Bronchial epithelial cell (primary cell): ENCODE results near the gene MYMK. TPM values are rescaled to one million over a fixed set of nuclear protein-coding genes. Genes with fewer than 3 reads are reported as not detected.

Experiments used
- DNase-seq: peaks from one replicate; pipeline ENCODE4 v3.0.0-alpha.2; 2010; ENCODE audit warnings: low read depth
- FAIRE-seq: peaks from 2 replicates; lab custom pipeline; 2011; peaks lifted over from hg19 to GRCh38; lab: Jason Lieb, UNC
- H3K27me3 ChIP-seq: 2 replicates; pipeline ENCODE4 v1.5.1; 2011; ENCODE audit warnings: low read length; ENCODE audit not compliant: control insufficient read depth, insufficient read depth
- H3K36me3 ChIP-seq: 2 replicates; pipeline ENCODE4 v1.5.1; 2011; ENCODE audit warnings: low read length; ENCODE audit not compliant: control insufficient read depth, insufficient read depth
- H3K4me3 ChIP-seq: 2 replicates; pipeline ENCODE4 v1.5.1; 2011; ENCODE audit warnings: mild to moderate bottlenecking, low read depth, low read length, control low read depth
- CTCF ChIP-seq: IDR thresholded peaks from 2 replicates; pipeline ENCODE4 v1.5.1; 2011; ENCODE audit warnings: mild to moderate bottlenecking, moderate library complexity, low read length, control low read depth, inconsistent platforms; ENCODE audit not compliant: insufficient read depth, severe bottlenecking
- total RNA-seq: library from RNA; depleted of rRNA; stranded (reverse); fragments of >200 nt; gene quantifications from 2 replicates; pipeline ENCODE4 v1.2.1, GENCODE V29; 2014

MYMK gene
- total RNA-seq, 1 donor from 2014 or later = not detected

GRCh38 chr9:133492061-133493021 is 32.4 kb downstream of the MYMK start:
- Histone ChIP-seq H3K36me3 (no peaks in the 10 kb centered on the region), H3K27me3 (no peaks in the 10 kb centered on the region), H3K4me3 (no peak overlapping the region)
- DNase-seq = peak; percentile 15
- no peak for FAIRE-seq
- TF ChIP-seq CTCF = no peak

- Histone ChIP-seq H3K4me3 (no peak overlapping the region), H3K27me3 (no peaks in the 10 kb centered on the region), H3K36me3 (no peaks in the 10 kb centered on the region)
- TF ChIP-seq CTCF = no peak
- DNase-seq (no peak), FAIRE-seq (no peak)
Observed at GRCh38 chr9:133491656-133491925, 33.2 kb downstream of the MYMK start.

- Histone ChIP-seq H3K4me3 (no peak overlapping the region), H3K36me3 (no peaks in the 10 kb centered on the region), H3K27me3 (no peaks in the 10 kb centered on the region)
- TF ChIP-seq CTCF = no peak
- DNase-seq (no peak), FAIRE-seq (no peak)
Observed at GRCh38 chr9:133490865-133491655, 33.7 kb downstream of the MYMK start.

- no peak for DNase-seq
- Histone ChIP-seq H3K36me3 (no peaks in the 10 kb centered on the region), H3K4me3 (no peak overlapping the region), H3K27me3 (no peaks in the 10 kb centered on the region)
- no peak for TF ChIP-seq CTCF
- FAIRE-seq = no peak
Observed at GRCh38 chr9:133490201-133490681, 34.5 kb downstream of the MYMK start.

GRCh38 chr9:133489253-133490190 is 35.2 kb downstream of the MYMK start:
- DNase-seq = no peak
- no peak for FAIRE-seq
- Histone ChIP-seq H3K36me3 (no peaks in the 10 kb centered on the region), H3K27me3 (no peaks in the 10 kb centered on the region), H3K4me3 (no peak overlapping the region)
- TF ChIP-seq CTCF = no peak
